Left hindlimb (tissue), 1 donor: ENCODE measurements around the gene MED12L.

Source experiments
- DNase-seq: peaks from one replicate; pipeline ENCODE4 v3.0.0-alpha.2; 2018

The MED12L gene

GRCh38 chr3:151145713-151146070 is 60.2 kb downstream of the MED12L start:
- no peak for DNase-seq

- peak; percentile 60 for DNase-seq
Measured at GRCh38 chr3:151146071-151146730, 60.7 kb downstream of the MED12L start.

GRCh38 chr3:151146731-151147091 is 61.2 kb downstream of the MED12L start:
- DNase-seq: no peak

- DNase-seq: no peak
Measured at GRCh38 chr3:151147299-151147698, 61.8 kb downstream of the MED12L start.

- no peak for DNase-seq
Measured at GRCh38 chr3:151152455-151153079, 67.1 kb downstream of the MED12L start.

GRCh38 chr3:151154566-151154965 is 69.1 kb downstream of the MED12L start:
- no peak for DNase-seq

- DNase-seq: no peak
Measured at GRCh38 chr3:151155409-151156128, 70.1 kb downstream of the MED12L start.

GRCh38 chr3:151156618-151157216 is 71.3 kb downstream of the MED12L start:
- DNase-seq: no peak

- no peak for DNase-seq
Measured at GRCh38 chr3:151159806-151160205, 74.3 kb downstream of the MED12L start.

- DNase-seq: no peak
Measured at GRCh38 chr3:151165226-151165625, 79.8 kb downstream of the MED12L start.

GRCh38 chr3:151166161-151166560 is 80.7 kb downstream of the MED12L start:
- no peak for DNase-seq

GRCh38 chr3:151168269-151169094 is 83.0 kb downstream of the MED12L start:
- DNase-seq: no peak

GRCh38 chr3:151169262-151169947 is 83.9 kb downstream of the MED12L start:
- no peak for DNase-seq

GRCh38 chr3:151169948-151170679 is 84.7 kb downstream of the MED12L start:
- DNase-seq: peak; percentile 66

GRCh38 chr3:151171145-151171757 is 85.8 kb downstream of the MED12L start:
- no peak for DNase-seq

GRCh38 chr3:151174351-151174750 is 88.9 kb downstream of the MED12L start:
- no peak for DNase-seq

GRCh38 chr3:151175952-151176351 is 90.5 kb downstream of the MED12L start:
- no peak for DNase-seq

- DNase-seq: no peak
Measured at GRCh38 chr3:151178208-151178845, 92.9 kb downstream of the MED12L start.

- no peak for DNase-seq
Measured at GRCh38 chr3:151182349-151183079, 97.0 kb downstream of the MED12L start.

- DNase-seq: no peak
Measured at GRCh38 chr3:151183265-151183671, 97.8 kb downstream of the MED12L start.
